IMR-90 (cell line): ENCODE data around the gene L1TD1. TPM values are rescaled to one million over a fixed set of nuclear protein-coding genes. Genes with fewer than 3 reads are reported as not detected.

Source experiments
- ATAC-seq: fragments of 200-7000 bp; cut with Tn5 transposase; 2 replicates; pipeline ENCODE4 v1.9.1; 2020; ENCODE audit warnings: low read depth, mild to moderate bottlenecking, moderate library complexity
- BruUV-seq: library from RNA; stranded (reverse); fragments of 400-500 nt; replicated peaks from 2 replicates; lab custom pipeline; 2021; lab: Mats Ljungman, UMichigan
- CTCF ChIA-PET: fragments of 300-600 bp; formaldehyde crosslinking; extraction: SDS; loops from one replicate; lab custom pipeline; 2021; ENCODE audit warnings: antibody characterized with exemption; lab: Yijun Ruan, JAX
- POLR2A ChIA-PET: fragments of 300-600 bp; sonication (Branson Sonifier 250); formaldehyde crosslinking; loops from one replicate; lab custom pipeline; 2022; ENCODE audit warnings: antibody characterized with exemption; ENCODE audit not compliant: unreplicated experiment; lab: Charles Lee
- DNase-seq: peaks from one replicate; pipeline ENCODE4 v3.0.0; 2013
- H2AFZ ChIP-seq: replicated peaks from 2 replicates; pipeline ENCODE3; 2013; ENCODE audit warnings: low read length, mild to moderate bottlenecking; ENCODE audit not compliant: poor library complexity
- H2AK5ac ChIP-seq: 2 replicates; pipeline ENCODE4 v1.6.1; 2013; ENCODE audit warnings: low read depth, low read length, inconsistent platforms
- H2AK9ac ChIP-seq: replicated peaks from 2 replicates; pipeline ENCODE3; 2013; ENCODE audit warnings: mild to moderate bottlenecking, low read depth, low read length, moderate library complexity; ENCODE audit not compliant: poor library complexity
- H2BK120ac ChIP-seq: 2 replicates; pipeline ENCODE4 v1.6.1; 2013; ENCODE audit warnings: low read depth, low read length, inconsistent platforms
- H2BK15ac ChIP-seq: 3 replicates; pipeline ENCODE4 v1.6.1; 2013; ENCODE audit warnings: low read depth, low read length, inconsistent platforms
- H2BK20ac ChIP-seq: 2 replicates; pipeline ENCODE4 v1.6.1; 2013; ENCODE audit warnings: low read depth, mild to moderate bottlenecking, inconsistent platforms, low read length, moderate library complexity
- H2BK5ac ChIP-seq: 2 replicates; pipeline ENCODE4 v1.6.1; 2013; ENCODE audit warnings: mild to moderate bottlenecking, low read depth, low read length, inconsistent platforms; ENCODE audit not compliant: poor library complexity, severe bottlenecking
- H3K14ac ChIP-seq: replicated peaks from 2 replicates; pipeline ENCODE4 v1.6.1; 2013; ENCODE audit warnings: low read depth, low read length, inconsistent platforms
- H3K18ac ChIP-seq: 2 replicates; pipeline ENCODE4 v1.6.1; 2013; ENCODE audit warnings: low read depth, low read length, control low read depth
- H3K23ac ChIP-seq: 2 replicates; pipeline ENCODE4 v1.6.1; 2013; ENCODE audit warnings: low read depth, low read length, inconsistent platforms
- H3K27ac ChIP-seq: 2 replicates; pipeline ENCODE4 v1.5.1; 2013; ENCODE audit warnings: mild to moderate bottlenecking, control low read depth, low read length; ENCODE audit not compliant: insufficient read depth
- H3K27me3 ChIP-seq: 2 replicates; pipeline ENCODE4 v1.6.1; 2013; ENCODE audit warnings: low read length; ENCODE audit not compliant: control insufficient read depth, insufficient read depth
- H3K36me3 ChIP-seq: 2 replicates; pipeline ENCODE4 v1.6.1; 2013; ENCODE audit warnings: low read length, mixed read lengths; ENCODE audit not compliant: control insufficient read depth, insufficient read depth
- H3K4ac ChIP-seq: 2 replicates; pipeline ENCODE4 v1.6.1; 2013; ENCODE audit warnings: low read depth, low read length, inconsistent platforms
- H3K4me1 ChIP-seq: 2 replicates; pipeline ENCODE4 v1.6.1; 2013; ENCODE audit warnings: low read length, mixed read lengths; ENCODE audit not compliant: control insufficient read depth, insufficient read depth
- H3K4me2 ChIP-seq: 2 replicates; pipeline ENCODE4 v1.6.1; 2013; ENCODE audit warnings: low read depth, mild to moderate bottlenecking, control low read depth, low read length, moderate library complexity
- H3K4me3 ChIP-seq: 2 replicates; pipeline ENCODE4 v1.5.1; 2013; ENCODE audit warnings: low read depth, mild to moderate bottlenecking, control low read depth, low read length, moderate library complexity; ENCODE audit not compliant: insufficient read depth
- H3K56ac ChIP-seq: 2 replicates; pipeline ENCODE4 v1.6.1; 2013; ENCODE audit warnings: low read length, inconsistent platforms; ENCODE audit not compliant: insufficient read depth; ENCODE audit errors: extremely low read depth
- H3K79me1 ChIP-seq, 2 experiments: 2 replicates each; pipeline ENCODE4 v1.6.1; 2013; ENCODE audit warnings: low read length in 2 of 2, inconsistent platforms in 1 of 2, low read depth in 1 of 2
- H3K9ac ChIP-seq: 2 replicates; pipeline ENCODE4 v1.6.1; 2013; ENCODE audit warnings: low read depth, low read length, control low read depth
- H3K9me1 ChIP-seq: 2 replicates; pipeline ENCODE4 v1.6.1; 2013; ENCODE audit warnings: low read length, inconsistent platforms; ENCODE audit not compliant: insufficient read depth
- H3K9me3 ChIP-seq: 2 replicates; pipeline ENCODE4 v1.6.1; 2013; ENCODE audit warnings: low read length; ENCODE audit not compliant: control insufficient read depth, insufficient read depth
- H4K20me1 ChIP-seq: 2 replicates; pipeline ENCODE4 v1.6.1; 2013; ENCODE audit warnings: low read length, inconsistent platforms; ENCODE audit not compliant: insufficient read depth
- H4K5ac ChIP-seq: 2 replicates; pipeline ENCODE4 v1.6.1; 2013; ENCODE audit warnings: mild to moderate bottlenecking, low read depth, low read length, control low read depth
- H4K8ac ChIP-seq, 2 experiments: 2 replicates each; pipeline ENCODE4 v1.6.1; 2013; ENCODE audit warnings: low read depth in 2 of 2, low read length in 2 of 2, control low read depth in 1 of 2, inconsistent platforms in 1 of 2
- H4K91ac ChIP-seq: 2 replicates; pipeline ENCODE4 v1.6.1; 2013; ENCODE audit warnings: low read depth, low read length, inconsistent platforms; ENCODE audit not compliant: insufficient read depth
- BHLHE40 ChIP-seq: fragments of 150-350 bp; IDR thresholded peaks from 2 replicates; pipeline ENCODE4 v1.6.1; 2016; ENCODE audit warnings: mild to moderate bottlenecking, low read depth, low read length
- CEBPB ChIP-seq: IDR thresholded peaks from 2 replicates; pipeline ENCODE4 v1.6.1; 2012; ENCODE audit warnings: low read depth, low read length, improper control_type of control experiment
- CHD1 ChIP-seq: IDR thresholded peaks from 2 replicates; pipeline ENCODE4 v1.6.1; 2012; ENCODE audit warnings: low read depth, low read length, improper control_type of control experiment
- FOS ChIP-seq: fragments of 150-350 bp; IDR thresholded peaks from 2 replicates; pipeline ENCODE4 v1.6.1; 2016; ENCODE audit warnings: low read depth, low read length
- MAFK ChIP-seq: IDR thresholded peaks from 2 replicates; pipeline ENCODE4 v1.6.1; 2012; ENCODE audit warnings: low read depth, low read length, improper control_type of control experiment
- MAZ ChIP-seq: IDR thresholded peaks from 2 replicates; pipeline ENCODE4 v1.6.1; 2012; ENCODE audit warnings: low read depth, mild to moderate bottlenecking, low read length, improper control_type of control experiment, moderate library complexity, borderline replicate concordance
- MXI1 ChIP-seq: IDR thresholded peaks from 2 replicates; pipeline ENCODE4 v1.6.1; 2012; ENCODE audit warnings: low read depth, mild to moderate bottlenecking, low read length, moderate library complexity, borderline replicate concordance
- NFE2L2 ChIP-seq: fragments of 150-350 bp; IDR thresholded peaks from 2 replicates; pipeline ENCODE4 v1.6.1; 2016; ENCODE audit warnings: low read depth, mild to moderate bottlenecking, low read length
- POLR2A ChIP-seq: IDR thresholded peaks from 2 replicates; pipeline ENCODE4 v1.6.1; 2012; ENCODE audit warnings: mild to moderate bottlenecking, low read depth, low read length
- RAD21 ChIP-seq: IDR thresholded peaks from 2 replicates; pipeline ENCODE4 v1.6.1; 2012; ENCODE audit warnings: low read length, improper control_type of control experiment
- RCOR1 ChIP-seq: IDR thresholded peaks from 2 replicates; pipeline ENCODE4 v1.6.1; 2012; ENCODE audit warnings: mild to moderate bottlenecking, low read length, improper control_type of control experiment; ENCODE audit not compliant: insufficient replicate concordance
- RFX5 ChIP-seq: IDR thresholded peaks from 2 replicates; pipeline ENCODE4 v1.8.0; 2012; ENCODE audit warnings: low read depth, mild to moderate bottlenecking, low read length, moderate library complexity
- SMC3 ChIP-seq: fragments of 150-350 bp; IDR thresholded peaks from 2 replicates; pipeline ENCODE4 v1.6.1; 2016; ENCODE audit warnings: low read depth, mild to moderate bottlenecking, antibody characterized with exemption, low read length, moderate library complexity
- WGBS, 2 experiments: methylation state at CpG; one replicate each; pipeline versions ENCODE4 v1.1.5 to v1.1.7; 2013; ENCODE audit warnings: missing lambda C conversion rate in 2 of 2; ENCODE audit not compliant: insufficient read length in 1 of 2; ENCODE audit errors: extremely low coverage in 2 of 2; 5-methylcytosine and 5-hydroxymethylcytosine counted together
- dilution Hi-C: fragments of 300-500 bp; cut with HindIII; formaldehyde crosslinking; loops from one replicate; pipeline ENCODE4 v1.14.3; 2018; ENCODE audit warnings: low sequenced_read_pairs; ENCODE audit not compliant: unreplicated experiment
- in situ Hi-C: fragments of 300-500 bp; cut with MboI; formaldehyde crosslinking; loops from 3 replicates; pipeline ENCODE4 v1.14.3; 2019; ENCODE audit warnings: low sequenced_read_pairs, inconsistent platforms, mixed read lengths
- intact Hi-C: fragments of 100-400 bp; cut with micrococcal nuclease; formaldehyde crosslinking; loops from 2 replicates; pipeline ENCODE4 v1.10.0; 2022
- polyA plus RNA-seq, 3 experiments: library from polyadenylated mRNA; depleted of rRNA; stranded (reverse); fragments of >200 nt; gene quantifications; 2 replicates each; pipeline ENCODE4 v1.2.3, GENCODE V29; 2012; ENCODE audit warnings: low replicate concordance in 1 of 3
- total RNA-seq: library from RNA; depleted of rRNA; stranded (reverse); fragments of >200 nt; gene quantifications from 2 replicates; pipeline ENCODE4 v1.2.3, GENCODE V29; 2012
- TF ChIP-seq, protein P1 (sequence below): fragments of 150-350 bp; IDR thresholded peaks from 2 replicates; pipeline ENCODE4 v1.6.1; 2017; ENCODE audit warnings: mild to moderate bottlenecking, antibody characterized with exemption, low read length, low read depth
- TF ChIP-seq, protein P2 (sequence below): conservative IDR thresholded peaks from 2 replicates; pipeline ENCODE4 v1.5.1; 2012; ENCODE audit warnings: mild to moderate bottlenecking, low read depth, low read length, improper control_type of control experiment
- TF ChIP-seq, protein P3 (sequence below): fragments of 150-350 bp; IDR thresholded peaks from 2 replicates; pipeline ENCODE4 v1.6.1; 2016; ENCODE audit warnings: low read depth, mild to moderate bottlenecking, low read length, moderate library complexity, borderline replicate concordance

The L1TD1 gene
- total and polyA plus RNA-seq, 2 of the 4 experiments (the other 2 are of a cell fraction), result not detected

DNA sequence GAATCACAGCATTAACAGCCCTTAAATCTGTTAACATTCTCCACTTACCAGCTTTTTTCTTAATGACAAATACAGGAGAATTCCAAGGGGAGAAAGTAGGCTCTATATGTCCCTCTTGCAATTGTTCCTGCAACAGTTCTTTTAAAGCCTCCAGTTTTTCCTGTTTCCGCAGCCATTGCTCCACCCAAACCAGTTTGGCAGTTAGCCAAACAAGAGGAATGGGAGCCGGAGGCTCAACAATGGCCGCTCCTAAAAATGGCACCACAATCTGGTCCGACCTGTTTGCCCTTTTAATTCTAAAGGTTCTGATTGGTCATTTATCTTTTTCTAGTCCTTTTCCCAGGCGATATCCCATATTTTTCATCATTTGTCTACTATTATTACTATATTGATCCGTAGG is 14.0 kb upstream of the L1TD1 start:
- no peak overlapping the region for H2AK5ac ChIP-seq
- H3K23ac ChIP-seq, result no peak overlapping the region
- CTCF ChIA-PET, result no interaction called here
- H3K14ac ChIP-seq, result no peak overlapping the region
- H3K9ac ChIP-seq, result no peak overlapping the region
- H3K56ac ChIP-seq, result no peak overlapping the region
- no peaks in the 10 kb centered on the region for H3K4me1 ChIP-seq
- no peak overlapping the region for H3K4me2 ChIP-seq
- H2BK120ac ChIP-seq, result no peak overlapping the region
- no peak overlapping the region for H3K27ac ChIP-seq
- DNase-seq (no peak), ATAC-seq (no peak)
- no peak overlapping the region for H2BK5ac ChIP-seq
- no peak overlapping the region for H2BK15ac ChIP-seq
- H3K4ac ChIP-seq, result no peak overlapping the region
- BruUV-seq, result no TSS peak
- H3K9me3 ChIP-seq, result no peaks in the 10 kb centered on the region
- intact Hi-C loops, result no loop called here
- no peaks in the 10 kb centered on the region for H3K36me3 ChIP-seq
- no peak overlapping the region for H2AK9ac ChIP-seq
- no peaks in the 10 kb centered on the region; the same call in 1 of the 2 replicates for H3K27me3 ChIP-seq
- H4K5ac ChIP-seq, result no peak overlapping the region
- no peaks in the 10 kb centered on the region for H3K9me1 ChIP-seq
- no peak overlapping the region for H2BK20ac ChIP-seq
- H3K18ac ChIP-seq, result no peak overlapping the region
- H4K20me1 ChIP-seq, result no peaks in the 10 kb centered on the region
- H3K4me3 ChIP-seq, result no peak overlapping the region
- no peak overlapping the region for H4K8ac ChIP-seq
- H4K91ac ChIP-seq, result no peak overlapping the region
- dilution Hi-C loops, result no loop called here
- POLR2A ChIA-PET, result no interaction called here
- H3K79me1 ChIP-seq, result no peaks in the 10 kb centered on the region
- in situ Hi-C loops, result loop anchor here (25.0 kb wide), 1 partner anchor 557 kb away; no protein-coding TSS in a partner anchor
- no CpG with 5 or more reads among the region's 6 CpGs for WGBS, 2 experiments
- H2AFZ ChIP-seq, result no peak overlapping the region
- no peak for TF ChIP-seq MAZ
- no peak for TF ChIP-seq RFX5
- TF ChIP-seq, protein P1, sequence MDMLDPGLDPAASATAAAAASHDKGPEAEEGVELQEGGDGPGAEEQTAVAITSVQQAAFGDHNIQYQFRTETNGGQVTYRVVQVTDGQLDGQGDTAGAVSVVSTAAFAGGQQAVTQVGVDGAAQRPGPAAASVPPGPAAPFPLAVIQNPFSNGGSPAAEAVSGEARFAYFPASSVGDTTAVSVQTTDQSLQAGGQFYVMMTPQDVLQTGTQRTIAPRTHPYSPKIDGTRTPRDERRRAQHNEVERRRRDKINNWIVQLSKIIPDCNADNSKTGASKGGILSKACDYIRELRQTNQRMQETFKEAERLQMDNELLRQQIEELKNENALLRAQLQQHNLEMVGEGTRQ, result no peak
- no peak for TF ChIP-seq RAD21
- TF ChIP-seq, protein P2, sequence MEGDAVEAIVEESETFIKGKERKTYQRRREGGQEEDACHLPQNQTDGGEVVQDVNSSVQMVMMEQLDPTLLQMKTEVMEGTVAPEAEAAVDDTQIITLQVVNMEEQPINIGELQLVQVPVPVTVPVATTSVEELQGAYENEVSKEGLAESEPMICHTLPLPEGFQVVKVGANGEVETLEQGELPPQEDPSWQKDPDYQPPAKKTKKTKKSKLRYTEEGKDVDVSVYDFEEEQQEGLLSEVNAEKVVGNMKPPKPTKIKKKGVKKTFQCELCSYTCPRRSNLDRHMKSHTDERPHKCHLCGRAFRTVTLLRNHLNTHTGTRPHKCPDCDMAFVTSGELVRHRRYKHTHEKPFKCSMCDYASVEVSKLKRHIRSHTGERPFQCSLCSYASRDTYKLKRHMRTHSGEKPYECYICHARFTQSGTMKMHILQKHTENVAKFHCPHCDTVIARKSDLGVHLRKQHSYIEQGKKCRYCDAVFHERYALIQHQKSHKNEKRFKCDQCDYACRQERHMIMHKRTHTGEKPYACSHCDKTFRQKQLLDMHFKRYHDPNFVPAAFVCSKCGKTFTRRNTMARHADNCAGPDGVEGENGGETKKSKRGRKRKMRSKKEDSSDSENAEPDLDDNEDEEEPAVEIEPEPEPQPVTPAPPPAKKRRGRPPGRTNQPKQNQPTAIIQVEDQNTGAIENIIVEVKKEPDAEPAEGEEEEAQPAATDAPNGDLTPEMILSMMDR, result no peak
- no peak for TF ChIP-seq RCOR1
- TF ChIP-seq BHLHE40, result no peak
- TF ChIP-seq MXI1, result no peak
- TF ChIP-seq SMC3, result no peak
- TF ChIP-seq NFE2L2, result no peak
- TF ChIP-seq FOS, result no peak
- TF ChIP-seq, protein P3, sequence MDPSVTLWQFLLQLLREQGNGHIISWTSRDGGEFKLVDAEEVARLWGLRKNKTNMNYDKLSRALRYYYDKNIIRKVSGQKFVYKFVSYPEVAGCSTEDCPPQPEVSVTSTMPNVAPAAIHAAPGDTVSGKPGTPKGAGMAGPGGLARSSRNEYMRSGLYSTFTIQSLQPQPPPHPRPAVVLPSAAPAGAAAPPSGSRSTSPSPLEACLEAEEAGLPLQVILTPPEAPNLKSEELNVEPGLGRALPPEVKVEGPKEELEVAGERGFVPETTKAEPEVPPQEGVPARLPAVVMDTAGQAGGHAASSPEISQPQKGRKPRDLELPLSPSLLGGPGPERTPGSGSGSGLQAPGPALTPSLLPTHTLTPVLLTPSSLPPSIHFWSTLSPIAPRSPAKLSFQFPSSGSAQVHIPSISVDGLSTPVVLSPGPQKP, result no peak
- no peak for TF ChIP-seq MAFK
- no peak for TF ChIP-seq CHD1
- TF ChIP-seq CEBPB, result no peak
- no peak for TF ChIP-seq POLR2A
